ENCODE results near the gene PMPCA.

- TF ChIP-seq, protein P1, sequence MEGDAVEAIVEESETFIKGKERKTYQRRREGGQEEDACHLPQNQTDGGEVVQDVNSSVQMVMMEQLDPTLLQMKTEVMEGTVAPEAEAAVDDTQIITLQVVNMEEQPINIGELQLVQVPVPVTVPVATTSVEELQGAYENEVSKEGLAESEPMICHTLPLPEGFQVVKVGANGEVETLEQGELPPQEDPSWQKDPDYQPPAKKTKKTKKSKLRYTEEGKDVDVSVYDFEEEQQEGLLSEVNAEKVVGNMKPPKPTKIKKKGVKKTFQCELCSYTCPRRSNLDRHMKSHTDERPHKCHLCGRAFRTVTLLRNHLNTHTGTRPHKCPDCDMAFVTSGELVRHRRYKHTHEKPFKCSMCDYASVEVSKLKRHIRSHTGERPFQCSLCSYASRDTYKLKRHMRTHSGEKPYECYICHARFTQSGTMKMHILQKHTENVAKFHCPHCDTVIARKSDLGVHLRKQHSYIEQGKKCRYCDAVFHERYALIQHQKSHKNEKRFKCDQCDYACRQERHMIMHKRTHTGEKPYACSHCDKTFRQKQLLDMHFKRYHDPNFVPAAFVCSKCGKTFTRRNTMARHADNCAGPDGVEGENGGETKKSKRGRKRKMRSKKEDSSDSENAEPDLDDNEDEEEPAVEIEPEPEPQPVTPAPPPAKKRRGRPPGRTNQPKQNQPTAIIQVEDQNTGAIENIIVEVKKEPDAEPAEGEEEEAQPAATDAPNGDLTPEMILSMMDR (IDR thresholded peaks at IDR 0.05; ENCODE audit: insufficient read depth, low read length), result no peak
- TF ChIP-seq POLR2AphosphoS5 (IDR thresholded peaks at IDR 0.05; ENCODE audit: low read depth), result no peak
Measured at GRCh38 chr9:136411378-136411777, 920 bp downstream of the PMPCA start.
